IMR-90 (cell line): ENCODE results near the gene A1CF.

Experiments
- BHLHE40 ChIP-seq: fragments of 150-350 bp; IDR thresholded peaks from 2 replicates; pipeline ENCODE4 v1.6.1; 2016; ENCODE audit warnings: mild to moderate bottlenecking, low read depth, low read length
- CEBPB ChIP-seq: IDR thresholded peaks from 2 replicates; pipeline ENCODE4 v1.6.1; 2012; ENCODE audit warnings: low read depth, low read length, improper control_type of control experiment
- CTCF ChIP-seq: conservative IDR thresholded peaks from 2 replicates; pipeline ENCODE4 v1.5.1; 2012; ENCODE audit warnings: mild to moderate bottlenecking, low read depth, low read length, improper control_type of control experiment
- ELK1 ChIP-seq: fragments of 150-350 bp; IDR thresholded peaks from 2 replicates; pipeline ENCODE4 v1.6.1; 2016; ENCODE audit warnings: low read depth, mild to moderate bottlenecking, low read length, moderate library complexity, borderline replicate concordance
- MXI1 ChIP-seq: IDR thresholded peaks from 2 replicates; pipeline ENCODE4 v1.6.1; 2012; ENCODE audit warnings: low read depth, mild to moderate bottlenecking, low read length, moderate library complexity, borderline replicate concordance
- NFE2L2 ChIP-seq: fragments of 150-350 bp; IDR thresholded peaks from 2 replicates; pipeline ENCODE4 v1.6.1; 2016; ENCODE audit warnings: low read depth, mild to moderate bottlenecking, low read length
- POLR2A ChIP-seq: IDR thresholded peaks from 2 replicates; pipeline ENCODE4 v1.6.1; 2012; ENCODE audit warnings: mild to moderate bottlenecking, low read depth, low read length
- RAD21 ChIP-seq: IDR thresholded peaks from 2 replicates; pipeline ENCODE4 v1.6.1; 2012; ENCODE audit warnings: low read length, improper control_type of control experiment
- RCOR1 ChIP-seq: IDR thresholded peaks from 2 replicates; pipeline ENCODE4 v1.6.1; 2012; ENCODE audit warnings: mild to moderate bottlenecking, low read length, improper control_type of control experiment; ENCODE audit not compliant: insufficient replicate concordance
- RFX5 ChIP-seq: IDR thresholded peaks from 2 replicates; pipeline ENCODE4 v1.8.0; 2012; ENCODE audit warnings: low read depth, mild to moderate bottlenecking, low read length, moderate library complexity
- SMC3 ChIP-seq: fragments of 150-350 bp; IDR thresholded peaks from 2 replicates; pipeline ENCODE4 v1.6.1; 2016; ENCODE audit warnings: low read depth, mild to moderate bottlenecking, antibody characterized with exemption, low read length, moderate library complexity
- USF2 ChIP-seq: fragments of 150-350 bp; IDR thresholded peaks from 2 replicates; pipeline ENCODE4 v1.6.1; 2017; ENCODE audit warnings: mild to moderate bottlenecking, antibody characterized with exemption, low read length, low read depth

GRCh38 chr10:50830066-50830465 lies 55.4 kb downstream of the A1CF start:
- TF ChIP-seq CTCF (no peak), RCOR1 (no peak), POLR2A (no peak), SMC3 (no peak), ELK1 (no peak), RFX5 (no peak), RAD21 (no peak), BHLHE40 (no peak), USF2 (no peak), CEBPB (0 out of 2 replicates have a peak, but pooled peaks have one; percentile 8), MXI1 (no peak), NFE2L2 (no peak)
